ENCODE data around the gene NR3C2.

NR3C2 gene

GRCh38 chr4:148253768-148254167 is 188.4 kb downstream of the NR3C2 start:
- Mint-ChIP-seq H3K4me3 (no peak overlapping the region), H3K27ac (no peak overlapping the region), H3K27me3 (no peaks in the 10 kb centered on the region), H3K36me3 (peaks cover 4% of the 10 kb centered on the region), H3K9me3 (no peaks in the 10 kb centered on the region), H3K4me1 (peaks cover 59% of the 10 kb centered on the region)

DNA sequence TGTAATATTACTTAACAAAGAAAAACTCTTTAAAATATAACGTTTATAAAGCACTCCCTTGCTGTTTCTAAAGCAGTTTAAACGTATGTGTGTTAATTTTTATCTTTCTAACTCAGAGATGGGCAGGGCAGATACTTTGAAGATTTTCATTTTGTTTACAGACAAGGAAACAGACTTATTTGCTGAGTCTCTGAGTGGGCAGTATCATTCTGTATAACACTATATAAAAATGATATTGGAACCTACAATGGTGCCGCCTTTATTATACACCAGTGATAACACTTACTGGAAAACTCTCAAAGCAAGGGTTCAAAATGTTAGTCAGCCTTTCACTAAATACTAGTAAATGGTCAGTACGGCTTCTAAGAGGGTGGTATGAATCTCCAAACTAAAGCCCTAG is 193.4 kb downstream of the NR3C2 start:
- Mint-ChIP-seq H3K27ac (no peak overlapping the region), H3K4me1 (peaks cover 36% of the 10 kb centered on the region), H3K36me3 (peaks cover 2% of the 10 kb centered on the region), H3K9me3 (no peaks in the 10 kb centered on the region), H3K4me3 (no peak overlapping the region), H3K27me3 (no peaks in the 10 kb centered on the region)

DNA sequence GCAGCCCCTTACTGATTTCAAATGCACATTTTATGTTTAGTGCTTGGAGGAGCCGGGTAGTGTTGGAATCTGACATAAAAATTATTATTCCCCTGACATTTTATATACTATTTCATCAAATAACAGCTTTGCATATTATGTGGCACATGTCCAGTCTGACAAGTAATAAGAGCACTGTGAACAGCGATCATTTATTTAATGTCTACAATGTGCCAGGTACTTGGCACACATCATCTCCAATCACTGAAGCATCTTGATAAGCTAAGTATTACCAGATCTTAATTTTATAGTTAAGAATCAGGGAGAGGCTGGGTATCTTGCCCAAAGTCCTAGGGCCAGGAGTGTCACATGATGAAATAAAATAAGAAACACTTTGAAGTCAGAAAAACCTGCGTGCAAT is 197.2 kb downstream of the NR3C2 start:
- Mint-ChIP-seq H3K4me3 (no peak overlapping the region), H3K9me3 (no peaks in the 10 kb centered on the region), H3K4me1 (peaks cover 19% of the 10 kb centered on the region), H3K36me3 (peaks cover 5% of the 10 kb centered on the region), H3K27ac (no peak overlapping the region), H3K27me3 (no peaks in the 10 kb centered on the region)

DNA sequence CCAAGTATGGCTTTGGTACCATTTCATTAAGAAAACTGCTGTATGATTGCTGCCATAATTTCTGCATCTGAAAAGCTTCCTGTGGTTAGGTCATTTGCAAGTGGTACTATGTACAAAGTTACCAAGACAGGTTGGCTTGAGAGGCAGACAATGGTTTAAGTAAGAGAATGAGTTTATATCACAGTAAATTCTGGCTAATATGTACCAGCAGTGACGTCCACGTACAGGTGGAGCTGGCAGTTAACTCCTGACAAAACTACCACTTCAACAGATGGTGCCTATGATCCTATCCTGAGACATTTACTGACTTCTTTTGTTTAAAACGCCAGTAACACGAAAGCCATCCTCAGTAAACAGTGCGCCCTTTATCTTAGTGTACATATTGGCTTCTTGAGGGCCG is 198.4 kb downstream of the NR3C2 start:
- Mint-ChIP-seq H3K36me3 (peaks cover 5% of the 10 kb centered on the region), H3K27me3 (no peaks in the 10 kb centered on the region), H3K27ac (no peak overlapping the region), H3K9me3 (no peaks in the 10 kb centered on the region), H3K4me3 (no peak overlapping the region), H3K4me1 (peaks cover 20% of the 10 kb centered on the region)

- Mint-ChIP-seq H3K4me1 (peaks cover 20% of the 10 kb centered on the region), H3K27me3 (no peaks in the 10 kb centered on the region), H3K36me3 (peaks cover 5% of the 10 kb centered on the region), H3K9me3 (no peaks in the 10 kb centered on the region), H3K4me3 (no peak overlapping the region), H3K27ac (no peak overlapping the region)
Measured at GRCh38 chr4:148240241-148240640, 202.0 kb downstream of the NR3C2 start.

DNA sequence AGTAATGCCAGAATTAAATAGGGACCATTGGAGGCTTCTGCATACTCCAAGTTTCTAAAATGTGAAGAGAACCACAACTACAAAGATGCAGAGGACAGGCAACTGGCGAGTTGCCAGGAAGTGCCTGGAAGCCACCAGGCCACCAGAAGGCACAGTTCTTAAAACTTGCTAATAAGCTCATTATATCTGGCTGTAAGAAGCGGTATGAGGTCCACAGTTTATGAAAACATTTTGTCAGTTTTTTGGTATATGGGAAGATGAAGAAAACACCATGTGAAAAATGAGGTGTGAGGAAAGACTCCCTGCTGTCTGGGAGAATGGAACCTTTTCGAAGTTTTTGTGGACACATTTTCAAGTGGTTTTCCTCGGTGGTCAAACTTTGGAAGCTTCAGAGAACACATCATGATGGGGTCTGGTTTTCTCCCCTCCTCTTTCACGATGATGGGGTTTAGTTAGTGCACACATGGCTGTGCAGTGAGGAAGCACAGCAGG is 202.7 kb downstream of the NR3C2 start:
- Mint-ChIP-seq H3K9me3 (no peaks in the 10 kb centered on the region), H3K36me3 (peaks cover 6% of the 10 kb centered on the region), H3K27me3 (no peaks in the 10 kb centered on the region), H3K27ac (no peak overlapping the region), H3K4me1 (peaks cover 16% of the 10 kb centered on the region), H3K4me3 (no peak overlapping the region)

- Mint-ChIP-seq H3K36me3 (peaks cover 7% of the 10 kb centered on the region), H3K4me1 (peaks cover 16% of the 10 kb centered on the region), H3K9me3 (no peaks in the 10 kb centered on the region), H3K27ac (no peak overlapping the region), H3K27me3 (no peaks in the 10 kb centered on the region), H3K4me3 (no peak overlapping the region)
Measured at GRCh38 chr4:148238811-148239493, 203.3 kb downstream of the NR3C2 start.

DNA sequence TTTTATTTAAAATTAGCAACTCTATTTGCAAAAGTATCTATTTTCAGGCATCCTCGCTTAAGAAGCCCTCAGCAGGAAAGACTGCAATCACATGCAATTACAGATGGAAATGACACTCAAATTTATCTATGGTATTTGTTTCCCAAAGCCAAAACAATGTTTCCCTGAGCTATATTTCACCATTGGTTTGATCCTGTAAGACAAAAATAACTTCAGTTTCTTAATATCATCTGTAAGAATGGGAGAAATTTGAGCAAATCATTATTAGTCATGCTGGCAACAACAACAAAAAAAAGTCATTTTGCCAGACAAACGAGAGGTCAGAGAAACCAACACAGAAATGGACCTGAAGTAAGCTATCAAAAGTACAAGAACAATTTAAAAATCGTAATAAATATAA is 204.1 kb downstream of the NR3C2 start:
- Mint-ChIP-seq H3K9me3 (no peaks in the 10 kb centered on the region), H3K27me3 (no peaks in the 10 kb centered on the region), H3K4me1 (peaks cover 16% of the 10 kb centered on the region), H3K4me3 (no peak overlapping the region), H3K36me3 (peaks cover 7% of the 10 kb centered on the region), H3K27ac (no peak overlapping the region)

DNA sequence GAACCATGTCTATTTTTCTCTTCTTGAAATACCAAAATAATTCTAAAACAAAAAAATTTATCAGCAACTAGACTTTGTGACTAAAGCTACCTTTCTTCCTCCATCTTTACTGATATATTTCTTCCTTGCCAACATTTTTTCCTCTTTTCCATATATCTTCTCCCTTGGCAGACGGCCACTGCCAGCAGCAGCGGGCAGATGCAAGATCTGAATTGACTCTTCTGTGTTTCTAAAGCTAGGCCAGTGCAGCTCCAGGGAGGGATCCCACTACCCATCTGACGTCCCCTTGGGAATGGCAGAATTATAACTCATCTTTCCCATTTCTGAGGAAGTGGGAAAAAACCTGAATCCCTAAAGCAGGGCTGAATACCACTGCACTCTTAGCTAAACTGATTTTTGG is 206.4 kb downstream of the NR3C2 start:
- Mint-ChIP-seq H3K27me3 (no peaks in the 10 kb centered on the region), H3K36me3 (peaks cover 8% of the 10 kb centered on the region), H3K27ac (no peak overlapping the region), H3K4me1 (peaks cover 16% of the 10 kb centered on the region), H3K9me3 (no peaks in the 10 kb centered on the region), H3K4me3 (no peak overlapping the region)

- no peak overlapping the region for H3K27ac Mint-ChIP-seq
- H3K9me3 Mint-ChIP-seq = no peaks in the 10 kb centered on the region
- no peak overlapping the region for H3K4me3 Mint-ChIP-seq
- H3K27me3 Mint-ChIP-seq = no peaks in the 10 kb centered on the region
- peaks cover 8% of the 10 kb centered on the region for H3K36me3 Mint-ChIP-seq
- peaks cover 20% of the 10 kb centered on the region for H3K4me1 Mint-ChIP-seq
Measured at GRCh38 chr4:148229798-148230197, 212.4 kb downstream of the NR3C2 start.

- Mint-ChIP-seq H3K27ac (no peak overlapping the region), H3K9me3 (no peaks in the 10 kb centered on the region), H3K4me1 (peaks cover 20% of the 10 kb centered on the region), H3K36me3 (peaks cover 6% of the 10 kb centered on the region), H3K4me3 (no peak overlapping the region), H3K27me3 (no peaks in the 10 kb centered on the region)
Measured at GRCh38 chr4:148229028-148229427, 213.2 kb downstream of the NR3C2 start.

- no peaks in the 10 kb centered on the region for H3K36me3 Mint-ChIP-seq
- H3K27me3 Mint-ChIP-seq = no peaks in the 10 kb centered on the region
- H3K9me3 Mint-ChIP-seq = no peaks in the 10 kb centered on the region
- H3K4me3 Mint-ChIP-seq = no peak overlapping the region
- H3K4me1 Mint-ChIP-seq = peaks cover 24% of the 10 kb centered on the region
- no peak overlapping the region for H3K27ac Mint-ChIP-seq
Measured at GRCh38 chr4:148227147-148227546, 215.1 kb downstream of the NR3C2 start.

GRCh38 chr4:148226341-148226740 is 215.9 kb downstream of the NR3C2 start:
- Mint-ChIP-seq H3K4me1 (peaks cover 18% of the 10 kb centered on the region), H3K27ac (no peak overlapping the region)

GRCh38 chr4:148225639-148226038 is 216.6 kb downstream of the NR3C2 start:
- peaks cover 18% of the 10 kb centered on the region for H3K4me1 Mint-ChIP-seq

More at GRCh38 chr4:148226341-148226740, 215.9 kb downstream of the NR3C2 start:
- H3K4me3 Mint-ChIP-seq = no peak overlapping the region
- no peaks in the 10 kb centered on the region for H3K27me3 Mint-ChIP-seq
- H3K36me3 Mint-ChIP-seq = no peaks in the 10 kb centered on the region
- no peaks in the 10 kb centered on the region for H3K9me3 Mint-ChIP-seq

DNA sequence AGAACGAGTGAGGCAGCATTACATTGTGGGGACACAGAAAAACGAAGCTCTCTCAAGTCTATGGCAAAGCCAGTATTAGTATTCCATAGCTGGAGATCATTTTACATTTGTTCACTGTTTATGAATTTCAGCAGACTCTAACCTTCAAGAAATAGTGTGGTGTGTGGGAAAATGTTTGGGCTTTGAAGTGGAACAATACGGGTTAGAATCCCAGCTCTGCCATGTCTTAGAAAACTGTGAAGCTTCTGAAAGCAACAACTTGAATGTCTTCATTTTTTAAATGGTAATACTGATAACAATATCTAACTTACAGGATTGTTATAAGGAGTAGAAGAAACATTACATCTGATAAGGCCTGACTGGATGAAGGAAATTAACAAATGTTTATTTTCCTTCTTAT is 217.7 kb downstream of the NR3C2 start:
- Mint-ChIP-seq H3K9me3 (no peaks in the 10 kb centered on the region), H3K4me3 (no peak overlapping the region), H3K27me3 (no peaks in the 10 kb centered on the region), H3K27ac (no peak overlapping the region), H3K4me1 (peaks cover 21% of the 10 kb centered on the region), H3K36me3 (peaks cover 6% of the 10 kb centered on the region)

More at GRCh38 chr4:148225639-148226038, 216.6 kb downstream of the NR3C2 start:
- Mint-ChIP-seq H3K36me3 (no peaks in the 10 kb centered on the region), H3K27me3 (no peaks in the 10 kb centered on the region), H3K4me3 (no peak overlapping the region), H3K27ac (no peak overlapping the region), H3K9me3 (no peaks in the 10 kb centered on the region)

DNA sequence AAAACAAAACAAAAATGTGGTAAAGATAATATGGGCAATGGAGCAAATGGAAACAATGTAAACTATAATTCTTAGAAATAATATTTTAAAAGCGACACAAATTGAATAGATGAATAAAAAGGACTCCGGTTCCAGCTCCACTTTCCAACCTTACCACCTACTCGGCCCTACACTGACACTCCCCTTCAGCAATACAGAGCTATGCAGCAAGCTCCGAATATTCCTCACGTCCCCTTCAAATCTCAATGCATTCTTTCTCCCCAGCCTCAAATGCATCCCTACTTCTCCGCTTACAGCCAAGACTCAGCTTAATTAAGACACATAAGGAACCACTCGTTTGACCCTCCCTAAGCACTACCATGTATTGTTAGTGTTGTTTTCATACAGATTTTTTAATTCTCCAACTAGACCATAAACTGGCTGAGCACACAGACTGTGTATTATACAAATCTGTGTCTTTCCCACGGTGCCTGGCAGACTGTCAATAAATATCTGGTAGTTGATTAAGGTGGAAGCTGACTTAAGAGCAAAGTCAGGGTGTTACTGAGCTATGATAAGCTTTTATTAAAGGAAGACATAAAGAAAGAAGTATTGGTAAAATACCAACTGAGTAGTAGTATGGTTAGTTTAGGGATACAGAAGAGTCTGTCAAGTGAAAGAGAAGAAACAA is 219.1 kb downstream of the NR3C2 start:
- H3K4me3 Mint-ChIP-seq = no peak overlapping the region
- no peaks in the 10 kb centered on the region for H3K27me3 Mint-ChIP-seq
- H3K27ac Mint-ChIP-seq = no peak overlapping the region
- no peaks in the 10 kb centered on the region for H3K9me3 Mint-ChIP-seq
- peaks cover 24% of the 10 kb centered on the region for H3K4me1 Mint-ChIP-seq
- H3K36me3 Mint-ChIP-seq = peaks cover 9% of the 10 kb centered on the region

All from activated naive CD4-positive, alpha-beta T cell treated with anti-CD3 and anti-CD28 coated beads, Interleukin-2, amount 50 U/mL, for 24 hours (primary cell).